ENCODE results near the gene TPST1.
"Not testable (repeated sequence)": the region's sequence is repeated elsewhere in the genome, so short reads cannot be mapped to it uniquely, and the experiment has no call there.

TPST1 gene

DNA sequence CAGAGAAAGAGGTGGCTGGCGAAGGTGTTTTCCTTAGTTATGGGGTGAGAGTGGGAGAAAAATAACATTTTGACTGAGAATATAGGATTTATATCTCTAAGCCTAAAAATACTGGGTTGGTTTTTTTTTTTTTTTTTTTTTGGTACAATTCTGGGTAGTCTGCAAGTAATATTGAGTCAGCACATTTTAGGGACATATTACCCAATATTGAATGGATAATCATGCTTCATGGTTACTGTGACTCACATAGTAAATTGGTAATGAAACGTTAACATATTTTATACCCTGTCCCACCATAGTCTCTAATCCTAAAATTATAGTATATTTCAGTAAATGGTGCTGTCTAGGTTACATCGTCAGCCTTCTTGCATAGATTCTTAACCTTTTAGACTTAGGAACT is 91.4 kb downstream of the TPST1 start:
- no peak for DNase-seq

DNA sequence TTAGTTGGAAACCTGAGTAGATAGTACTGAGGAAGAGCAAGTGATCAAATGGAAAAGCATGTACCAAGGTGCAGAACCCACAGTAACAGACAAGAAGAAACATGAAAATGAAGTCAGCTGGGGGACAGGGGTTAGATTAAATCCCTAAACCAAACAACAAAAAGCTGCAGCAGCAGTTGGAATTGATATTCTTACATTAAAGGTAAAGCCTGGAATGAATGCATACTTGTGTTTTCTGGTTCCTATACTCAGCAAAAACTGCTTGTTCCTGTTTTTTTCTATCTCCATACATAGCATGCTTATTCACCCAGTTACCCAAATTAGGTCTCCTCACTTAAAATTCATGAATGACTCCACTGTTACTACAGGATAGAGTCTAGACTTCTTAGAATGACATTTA is 92.4 kb downstream of the TPST1 start:
- DNase-seq = no peak

DNA sequence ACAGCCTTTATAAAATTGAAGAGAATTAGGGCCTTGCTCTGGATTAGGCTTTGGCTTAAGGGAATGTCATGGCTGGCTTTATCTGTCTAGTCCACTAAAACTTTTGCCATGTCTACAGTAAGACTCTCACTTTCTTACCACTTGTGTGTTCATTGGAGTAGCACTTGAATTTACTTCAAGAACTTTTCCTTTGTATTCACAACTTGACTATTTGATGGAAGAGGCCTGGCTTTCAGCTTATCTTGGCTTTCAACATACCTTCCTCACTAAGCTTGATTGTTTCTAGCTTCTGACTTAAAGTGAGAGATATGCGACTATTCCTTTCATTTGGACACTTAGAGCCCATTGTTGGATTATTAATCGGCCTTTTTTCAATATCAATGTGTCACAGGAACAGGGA is 96.1 kb downstream of the TPST1 start:
- no peak for DNase-seq

DNA sequence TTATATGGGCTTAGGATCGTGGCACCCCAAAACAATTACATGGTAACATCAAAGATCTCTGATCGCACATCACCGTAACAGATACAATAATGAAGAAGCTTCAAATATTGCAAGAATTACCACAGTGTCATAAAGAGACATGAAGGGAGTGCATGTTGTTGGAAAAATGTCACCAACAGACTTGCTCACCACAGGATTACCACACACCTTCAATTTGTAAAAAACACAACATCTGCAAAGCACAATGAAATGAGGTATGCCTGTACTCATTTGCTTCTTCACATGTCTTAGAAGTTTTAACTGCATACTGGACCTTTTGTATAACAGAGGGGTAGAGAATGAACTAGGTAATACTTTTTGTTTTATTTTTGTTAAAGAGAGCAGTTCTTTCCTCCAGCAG is 96.6 kb downstream of the TPST1 start:
- DNase-seq = no peak

DNA sequence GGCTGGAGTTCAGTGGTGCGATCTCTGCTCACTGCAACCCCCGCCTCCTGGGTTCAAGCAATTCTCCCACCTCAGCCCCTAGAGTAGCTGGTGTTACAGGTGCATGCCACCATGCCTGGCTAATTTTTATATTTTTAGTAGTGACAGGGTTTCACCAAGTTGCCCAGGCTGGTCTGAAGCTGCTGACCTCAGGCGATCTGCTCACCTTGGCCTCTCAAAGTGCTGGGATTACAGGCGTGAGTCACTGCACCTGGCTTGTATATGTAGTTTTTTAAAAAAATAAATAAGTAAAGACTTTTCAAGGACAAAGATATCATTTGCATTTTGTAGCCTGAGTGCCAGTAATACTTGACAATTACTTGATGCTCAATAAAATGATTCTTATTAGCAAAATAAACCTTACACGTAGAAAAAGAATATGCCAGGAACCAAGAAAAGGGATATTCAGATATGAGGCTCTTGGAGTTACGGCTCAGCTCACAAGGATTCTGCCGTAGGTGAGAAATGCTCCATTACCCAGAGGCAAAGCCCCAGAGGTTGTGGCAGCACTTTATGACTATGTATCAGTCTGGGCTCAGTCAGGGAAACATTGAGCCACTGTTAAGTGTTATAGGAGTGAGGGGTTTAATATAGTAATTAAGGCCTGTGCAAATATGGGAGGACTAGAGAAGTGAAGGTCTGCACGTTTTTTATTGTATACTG is 98.5 kb downstream of the TPST1 start:
- DNase-seq = no peak

- no peak for DNase-seq
Observed at GRCh38 chr7:66304536-66304935, 99.4 kb downstream of the TPST1 start.

DNA sequence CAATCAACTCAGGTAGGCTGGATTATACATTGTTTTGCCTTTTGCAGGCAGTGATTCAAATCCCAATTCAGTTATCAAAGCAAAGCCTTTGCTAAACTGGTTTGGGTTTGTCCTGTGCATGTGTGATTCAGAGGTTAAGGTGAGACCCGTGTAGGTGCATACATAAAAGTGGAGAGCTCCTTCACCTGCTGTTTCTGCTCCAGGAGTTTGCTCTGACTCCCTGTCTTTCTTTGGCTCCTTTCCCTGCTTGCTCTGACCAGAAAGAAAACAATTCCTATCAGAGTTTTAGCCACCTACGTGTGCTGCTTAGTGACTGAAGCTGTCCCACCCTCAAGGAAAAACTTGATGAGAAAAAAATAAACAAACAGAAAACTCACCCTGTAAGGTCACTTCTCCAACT is 101.1 kb downstream of the TPST1 start:
- DNase-seq = no peak

GRCh38 chr7:66307591-66308215 is 102.6 kb downstream of the TPST1 start:
- no peak for DNase-seq

DNA sequence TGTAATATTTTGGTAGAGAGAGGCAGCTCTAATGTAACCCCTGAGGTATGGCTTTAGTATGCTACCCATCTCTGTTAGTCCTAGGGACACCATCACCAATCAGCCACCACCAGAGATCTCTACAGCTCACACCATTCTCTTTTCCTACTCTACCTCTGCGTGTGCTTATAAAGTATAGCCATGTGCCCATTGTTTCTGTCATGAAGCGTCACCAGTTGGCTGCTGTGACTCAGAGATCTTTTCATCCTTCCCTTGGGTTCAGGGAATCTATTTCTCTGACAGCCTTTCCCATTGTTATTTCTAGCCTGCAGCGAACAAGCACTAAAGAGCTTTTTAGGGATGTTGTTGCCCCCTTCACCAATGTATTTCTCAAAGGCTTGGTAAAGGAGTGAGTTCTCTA is 103.3 kb downstream of the TPST1 start:
- no peak for DNase-seq

DNA sequence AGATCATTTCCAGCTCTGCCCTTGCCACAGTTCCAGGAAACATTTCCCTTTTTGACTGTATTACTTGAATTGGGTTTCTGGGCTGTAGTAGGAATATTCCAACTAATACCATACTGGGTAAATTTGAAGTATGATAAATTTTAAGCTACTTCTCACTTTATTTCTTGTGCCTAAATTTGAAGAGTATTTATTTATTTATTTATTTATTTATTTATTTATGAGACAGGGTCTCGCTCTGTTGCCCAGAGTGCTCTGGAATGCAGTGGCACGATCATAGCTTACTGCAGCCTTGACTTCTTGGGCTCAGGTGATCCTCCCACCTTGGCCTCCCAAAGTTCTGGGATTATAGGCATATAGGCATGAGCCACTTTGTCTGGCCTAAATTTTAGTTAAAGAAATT is 105.5 kb downstream of the TPST1 start:
- DNase-seq = no peak

DNA sequence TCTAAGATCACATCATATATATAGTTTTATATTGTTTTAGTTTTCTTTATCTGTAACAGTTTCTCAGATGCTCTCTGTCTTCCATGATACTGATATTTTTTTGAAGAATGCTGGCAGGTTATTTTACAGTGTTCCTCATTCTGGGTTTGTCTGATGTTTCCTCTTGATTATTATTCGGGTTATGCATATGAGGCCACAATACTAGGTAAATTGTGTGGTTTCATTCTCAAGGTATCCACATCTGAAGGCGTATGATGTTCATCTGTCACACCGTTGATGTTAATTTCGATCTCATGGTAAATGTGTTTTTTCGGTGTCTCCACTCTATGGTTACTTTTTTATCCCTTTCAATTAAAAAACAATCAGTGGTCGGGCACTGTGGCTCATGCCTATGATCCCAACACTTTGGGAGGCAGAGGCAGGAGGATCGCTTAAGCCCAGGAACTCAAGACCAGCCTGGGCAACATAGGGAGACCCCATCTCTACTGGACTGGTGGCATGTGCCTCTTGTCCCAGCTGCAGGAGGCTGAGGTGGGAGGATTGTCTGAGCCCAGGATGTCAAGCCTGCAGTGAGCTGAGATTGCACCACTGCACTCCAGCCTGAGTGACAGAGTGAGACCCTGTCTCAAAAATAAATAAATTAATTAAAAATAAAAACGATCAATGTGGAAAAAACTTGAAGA is 108.9 kb downstream of the TPST1 start:
- DNase-seq = no peak

GRCh38 chr7:66315192-66315591 is 110.1 kb downstream of the TPST1 start:
- DNase-seq = no peak

DNA sequence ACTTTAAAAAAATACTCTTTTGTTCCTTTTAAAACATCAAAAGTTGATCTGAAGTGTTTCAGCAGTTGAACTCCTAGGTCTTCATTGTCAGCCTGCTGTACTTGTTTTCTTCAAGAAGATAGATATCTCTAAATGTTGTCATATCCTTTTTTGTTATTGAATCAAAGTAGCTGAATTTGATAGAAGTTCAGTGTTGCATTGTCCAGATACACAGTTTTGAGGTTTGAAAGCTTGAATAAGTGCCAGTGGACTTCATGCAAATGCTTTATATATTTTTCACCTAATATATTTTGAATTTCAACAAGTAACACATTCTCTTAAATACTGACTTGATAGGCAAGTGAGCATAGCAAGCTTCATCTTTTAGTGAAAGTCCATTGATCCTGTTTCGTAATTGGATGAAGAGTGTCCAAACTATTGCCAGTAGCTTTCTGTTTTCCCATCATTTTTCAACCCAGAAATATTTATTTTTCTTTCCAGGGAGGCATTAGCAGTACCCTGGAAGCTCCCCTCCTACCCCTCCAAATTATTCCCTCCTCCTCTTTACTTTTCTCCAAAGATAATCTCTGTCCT is 114.4 kb downstream of the TPST1 start:
- no peak for DNase-seq

GRCh38 chr7:66321283-66321682 is 116.1 kb downstream of the TPST1 start:
- no peak for DNase-seq

DNA sequence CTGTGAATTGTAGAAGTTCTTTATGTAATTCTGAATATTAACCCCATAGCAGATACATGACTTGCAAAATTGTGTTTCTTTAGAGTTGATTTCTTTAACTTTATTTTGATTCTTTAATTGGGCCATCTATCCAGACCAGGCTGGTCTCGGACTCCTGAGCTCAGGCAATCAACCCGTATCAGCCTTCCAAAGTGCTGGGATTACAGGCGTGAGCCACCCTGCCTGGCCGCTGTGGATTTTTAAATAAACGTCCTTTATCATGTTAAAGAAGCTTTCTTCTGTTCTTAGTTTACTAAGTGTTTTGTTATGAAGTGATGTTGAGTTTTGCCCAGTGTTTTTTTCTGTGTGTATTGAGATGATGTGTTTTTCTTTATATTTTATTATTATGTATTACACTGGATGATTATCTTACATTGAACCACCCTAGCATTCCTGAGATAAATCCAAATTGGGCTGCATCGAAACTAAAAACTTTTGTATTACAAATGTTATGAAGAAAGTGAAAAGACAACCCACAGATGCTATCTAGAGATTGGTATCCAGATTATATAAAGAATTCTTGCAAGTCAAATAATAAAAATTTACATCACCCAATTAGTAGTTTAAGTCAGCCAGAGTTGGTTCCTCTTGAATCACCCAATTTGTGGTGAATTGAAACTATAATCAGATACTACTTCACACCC is 118.1 kb downstream of the TPST1 start:
- DNase-seq = no peak

- not testable (repeated sequence) for DNase-seq
Observed at GRCh38 chr7:66324985-66325384, 119.9 kb downstream of the TPST1 start.

GRCh38 chr7:66326501-66327215 is 121.5 kb downstream of the TPST1 start:
- DNase-seq = no peak

DNA sequence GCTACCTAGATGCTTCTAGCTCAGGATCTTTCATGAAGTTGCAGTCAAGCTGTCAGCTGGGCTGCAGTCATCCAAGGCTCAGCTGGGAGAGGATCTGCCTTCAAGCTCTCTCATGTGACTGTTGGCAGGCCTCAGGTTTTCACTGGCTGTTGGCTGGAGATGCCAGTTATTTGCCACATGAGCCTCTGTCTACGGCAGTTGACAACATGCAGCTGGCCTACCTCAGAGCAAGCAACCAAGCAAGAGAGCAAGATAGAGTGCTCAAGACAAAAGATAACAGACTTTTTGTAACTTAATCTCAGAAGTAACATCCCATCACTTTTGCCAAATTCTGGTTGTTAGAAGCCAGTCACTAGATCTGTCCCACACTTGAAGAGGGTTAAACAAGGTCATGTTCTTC is 125.8 kb downstream of the TPST1 start:
- no peak for DNase-seq

- no peak for DNase-seq
Observed at GRCh38 chr7:66331883-66332282, 126.7 kb downstream of the TPST1 start.

GRCh38 chr7:66333443-66333842 is 128.3 kb downstream of the TPST1 start:
- no peak for DNase-seq

GRCh38 chr7:66335318-66335717 is 130.2 kb downstream of the TPST1 start:
- DNase-seq = no peak

DNA sequence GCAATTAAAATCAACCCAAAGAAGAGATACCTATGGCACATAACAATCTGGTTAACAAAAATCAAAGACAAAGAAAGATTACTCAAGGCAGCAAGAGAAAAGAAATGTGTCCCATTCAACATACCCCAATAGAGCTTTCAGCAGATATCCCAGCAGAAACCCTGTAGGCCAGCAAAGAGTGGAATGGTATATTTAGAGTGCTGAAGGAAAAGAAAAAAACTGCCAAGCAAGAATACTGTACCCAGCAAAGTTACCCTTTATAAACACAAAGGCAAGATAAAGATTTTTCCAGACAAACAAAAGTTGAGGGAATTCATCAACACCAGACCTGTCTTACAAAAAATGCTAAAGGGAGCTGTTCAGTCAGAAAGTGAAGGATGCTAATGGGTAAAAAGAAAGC is 131.6 kb downstream of the TPST1 start:
- no peak for DNase-seq

GRCh38 chr7:66339141-66339540 is 134.0 kb downstream of the TPST1 start:
- no peak for DNase-seq
